Astrocyte (in vitro differentiated cells and primary cell): ENCODE measurements around the gene ADAMTSL5.

Experiments used
- EZH2 ChIP-seq: IDR thresholded peaks from 2 replicates; pipeline ENCODE4 v1.6.1; 2012; ENCODE audit warnings: mild to moderate bottlenecking, low read length, inconsistent platforms; ENCODE audit not compliant: insufficient read depth
- TF ChIP-seq, protein P1 (sequence below): IDR thresholded peaks from 2 replicates; pipeline ENCODE4 v1.5.1; 2011; ENCODE audit warnings: low read depth, mild to moderate bottlenecking, inconsistent platforms, low read length, moderate library complexity; ENCODE audit not compliant: insufficient read depth

DNA sequence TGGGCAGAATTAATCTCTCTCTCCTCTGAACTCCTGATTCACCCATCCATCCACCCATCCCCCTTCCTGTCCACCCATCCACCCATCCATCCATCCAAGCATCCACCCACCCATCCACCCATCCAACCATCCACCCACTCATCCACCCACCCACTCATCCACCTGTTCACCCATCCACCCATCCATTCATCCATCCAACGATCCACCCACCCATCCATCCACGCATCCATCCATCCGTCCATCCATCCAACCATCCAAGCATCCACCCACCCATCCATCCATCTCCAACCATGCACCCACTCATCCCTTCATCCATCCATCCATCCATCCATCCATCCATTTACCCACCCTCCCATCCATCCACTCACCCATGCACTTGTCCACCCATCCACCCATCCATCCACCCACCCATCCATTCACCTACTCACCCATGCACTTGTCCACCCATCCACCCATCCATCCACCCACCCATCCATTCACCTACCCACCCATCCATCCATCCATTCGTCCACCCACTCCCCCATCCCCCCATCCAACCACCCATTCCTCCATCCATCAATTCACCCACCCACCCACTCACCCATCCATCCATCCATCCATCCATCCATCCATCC, 36.6 kb upstream of the ADAMTSL5 start:
- TF ChIP-seq, protein P1, sequence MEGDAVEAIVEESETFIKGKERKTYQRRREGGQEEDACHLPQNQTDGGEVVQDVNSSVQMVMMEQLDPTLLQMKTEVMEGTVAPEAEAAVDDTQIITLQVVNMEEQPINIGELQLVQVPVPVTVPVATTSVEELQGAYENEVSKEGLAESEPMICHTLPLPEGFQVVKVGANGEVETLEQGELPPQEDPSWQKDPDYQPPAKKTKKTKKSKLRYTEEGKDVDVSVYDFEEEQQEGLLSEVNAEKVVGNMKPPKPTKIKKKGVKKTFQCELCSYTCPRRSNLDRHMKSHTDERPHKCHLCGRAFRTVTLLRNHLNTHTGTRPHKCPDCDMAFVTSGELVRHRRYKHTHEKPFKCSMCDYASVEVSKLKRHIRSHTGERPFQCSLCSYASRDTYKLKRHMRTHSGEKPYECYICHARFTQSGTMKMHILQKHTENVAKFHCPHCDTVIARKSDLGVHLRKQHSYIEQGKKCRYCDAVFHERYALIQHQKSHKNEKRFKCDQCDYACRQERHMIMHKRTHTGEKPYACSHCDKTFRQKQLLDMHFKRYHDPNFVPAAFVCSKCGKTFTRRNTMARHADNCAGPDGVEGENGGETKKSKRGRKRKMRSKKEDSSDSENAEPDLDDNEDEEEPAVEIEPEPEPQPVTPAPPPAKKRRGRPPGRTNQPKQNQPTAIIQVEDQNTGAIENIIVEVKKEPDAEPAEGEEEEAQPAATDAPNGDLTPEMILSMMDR = no peak
- no peak for TF ChIP-seq EZH2
